ENCODE results near the gene PRKN.

PRKN gene

GRCh38 chr6:161494566-161494965 is 1233.0 kb downstream of the PRKN start:
- DNase-seq, result no peak

DNA sequence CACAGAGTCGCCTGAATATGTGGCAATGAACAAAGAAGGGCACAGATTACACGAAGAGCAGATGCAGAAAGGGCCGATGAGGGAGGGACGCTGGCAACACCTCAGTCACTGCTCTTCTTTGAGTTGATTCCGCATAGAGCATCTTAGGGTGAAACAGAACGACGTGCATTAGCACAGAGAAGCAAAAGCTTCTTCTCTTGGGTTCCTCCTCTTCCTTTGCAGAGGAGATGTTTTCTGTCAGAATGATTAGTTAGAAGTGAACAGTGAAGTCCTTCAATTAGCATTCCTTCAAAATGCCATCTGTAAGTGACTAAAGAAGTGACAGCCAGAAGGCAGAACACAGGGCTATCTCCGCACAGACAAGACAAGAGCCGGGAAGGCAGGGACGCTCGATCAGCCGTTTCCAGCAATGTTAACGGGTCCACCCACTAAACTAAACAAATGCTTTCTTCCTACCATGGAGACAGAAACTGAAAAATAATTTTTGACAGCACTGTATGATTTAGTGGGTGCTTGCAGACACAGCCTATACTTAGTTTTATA is 1233.9 kb downstream of the PRKN start:
- no peak for DNase-seq

GRCh38 chr6:161489626-161490306 is 1237.8 kb downstream of the PRKN start:
- DNase-seq, result no peak

- DNase-seq, result no peak
Measured at GRCh38 chr6:161487694-161488093, 1239.9 kb downstream of the PRKN start.

GRCh38 chr6:161487217-161487531 is 1240.4 kb downstream of the PRKN start:
- no peak for DNase-seq

DNA sequence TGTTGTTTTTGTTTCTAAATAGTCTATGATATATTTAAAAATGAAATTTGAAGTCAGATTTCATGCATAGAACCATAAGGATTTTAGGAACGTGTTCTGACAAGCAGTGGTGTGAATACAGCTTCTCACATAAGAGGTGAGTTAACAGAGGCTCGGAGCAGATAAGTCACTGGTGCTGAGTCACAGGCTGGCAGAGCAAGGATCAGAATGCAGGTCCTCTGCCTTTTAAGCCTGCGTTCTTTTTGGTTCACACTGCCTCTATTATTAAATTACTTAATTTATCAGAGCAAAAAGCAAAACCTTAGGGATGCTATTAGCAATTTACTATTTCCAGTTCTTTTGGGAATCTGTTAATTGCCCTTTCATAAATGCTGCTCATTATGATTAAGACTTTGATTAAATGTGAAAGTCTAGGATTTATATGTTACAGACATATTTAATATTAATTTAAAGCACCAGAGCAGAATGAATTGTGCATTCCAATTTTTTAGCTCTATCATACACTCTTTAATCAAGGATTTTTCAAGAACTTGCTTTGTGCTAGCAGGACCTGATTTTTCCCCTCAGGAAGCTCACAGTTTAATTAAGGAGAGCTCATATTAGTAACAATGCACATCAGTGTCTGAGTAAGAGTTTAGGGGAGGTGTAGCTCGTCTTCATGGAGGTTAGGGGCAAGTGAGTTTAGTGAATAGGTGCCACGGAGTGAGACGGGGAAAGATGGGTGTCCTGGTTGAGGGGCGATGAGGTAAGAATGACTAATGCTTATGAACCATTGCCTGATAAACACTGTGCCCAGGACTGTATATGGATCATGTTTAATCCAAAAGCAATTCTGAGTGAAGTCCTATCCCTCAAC is 1241.0 kb downstream of the PRKN start:
- no peak for DNase-seq

DNA sequence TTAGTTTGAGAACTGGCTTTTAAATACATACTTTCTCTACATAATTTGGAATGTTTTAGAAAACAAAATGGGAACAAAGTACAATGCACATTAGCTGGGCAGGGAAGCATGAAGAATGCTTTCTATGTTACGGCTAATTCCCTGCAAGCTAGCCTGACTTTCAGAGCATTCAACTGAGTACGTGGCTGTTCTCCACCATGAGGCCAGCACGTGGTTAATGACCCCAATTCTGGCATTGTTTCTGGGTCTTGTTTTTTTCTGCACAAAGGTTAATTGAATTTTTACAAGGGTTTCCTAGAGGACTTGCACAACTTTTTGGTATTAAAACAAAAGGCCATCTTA is 1245.1 kb downstream of the PRKN start:
- no peak for DNase-seq

DNA sequence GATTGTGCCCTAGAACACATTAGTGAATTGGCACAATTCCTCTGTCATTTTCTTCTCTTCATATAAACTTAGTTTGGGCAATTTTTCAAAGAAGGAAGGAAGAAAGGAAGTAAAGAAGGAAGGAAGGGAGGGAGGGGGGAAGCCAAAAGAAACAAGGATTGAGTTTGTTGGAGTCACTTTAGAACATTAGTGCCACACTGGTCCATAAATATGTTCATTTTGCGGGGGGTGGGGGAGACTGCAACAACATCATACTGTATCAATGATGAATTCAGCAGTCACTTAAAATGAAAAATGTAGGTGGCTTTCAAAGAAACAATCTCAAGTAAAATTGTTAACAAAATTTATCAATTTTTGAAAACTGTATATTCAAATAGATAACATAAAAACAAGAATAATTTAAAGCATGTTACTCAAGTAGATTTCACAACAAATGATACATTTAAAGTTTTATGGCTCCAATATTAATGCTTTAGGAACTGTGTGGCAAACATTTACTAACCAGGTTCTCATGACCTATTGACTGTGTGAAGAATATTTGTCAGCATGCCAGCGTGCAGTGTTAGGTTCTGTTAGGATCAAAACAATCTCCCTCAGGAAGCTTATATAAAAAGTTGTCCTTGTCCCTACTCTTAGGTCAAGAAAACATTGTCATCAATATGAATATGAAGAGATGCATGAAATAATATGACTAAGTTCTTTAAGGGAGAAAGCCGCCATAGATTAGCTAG is 1245.6 kb downstream of the PRKN start:
- DNase-seq, result no peak

- no peak for DNase-seq
Measured at GRCh38 chr6:161480421-161481155, 1247.0 kb downstream of the PRKN start.

GRCh38 chr6:161479376-161479775 is 1248.2 kb downstream of the PRKN start:
- no peak for DNase-seq

GRCh38 chr6:161477876-161478425 is 1249.6 kb downstream of the PRKN start:
- no peak for DNase-seq

- DNase-seq, result no peak
Measured at GRCh38 chr6:161476711-161477110, 1250.9 kb downstream of the PRKN start.

GRCh38 chr6:161465403-161465802 is 1262.2 kb downstream of the PRKN start:
- DNase-seq, result no peak

DNA sequence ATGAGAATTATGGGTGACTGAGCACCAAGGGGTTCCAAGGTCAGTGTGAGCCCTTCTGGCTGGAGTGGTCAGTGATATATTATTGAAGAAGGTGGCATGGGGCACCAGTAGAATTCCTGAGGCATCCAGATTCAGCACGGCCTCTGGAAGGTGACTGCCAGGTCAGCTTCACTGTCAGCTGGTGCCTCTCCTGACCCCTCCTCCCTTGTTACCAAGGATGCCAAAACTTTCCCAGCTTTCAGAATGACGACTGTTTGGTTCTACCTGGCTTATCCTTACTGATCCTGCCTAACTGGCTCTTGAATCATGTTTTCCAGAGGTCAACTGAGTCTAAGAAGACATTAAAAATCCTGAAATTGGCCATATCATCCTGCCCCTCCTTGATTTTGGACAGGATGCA is 1264.5 kb downstream of the PRKN start:
- no peak for DNase-seq

DNA sequence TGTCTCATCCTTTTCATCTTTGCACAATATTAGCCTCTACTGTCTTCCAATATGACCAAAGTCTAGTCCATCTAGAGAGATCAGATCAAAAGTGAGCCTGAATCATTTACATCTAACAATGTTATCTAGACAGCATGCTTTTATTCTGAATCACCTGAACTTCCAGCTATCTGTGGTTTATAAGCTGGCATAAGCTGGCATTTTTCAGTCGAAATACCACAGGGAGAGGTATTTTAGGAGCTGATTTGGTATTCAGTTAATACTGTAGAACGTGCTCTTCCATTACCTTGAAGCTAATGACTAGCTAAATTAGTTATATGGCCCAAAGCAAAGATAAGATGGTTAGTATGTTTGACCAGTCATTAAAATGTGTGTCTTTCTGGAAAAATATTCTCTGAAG is 1265.4 kb downstream of the PRKN start:
- no peak for DNase-seq

GRCh38 chr6:161459008-161459615 is 1268.5 kb downstream of the PRKN start:
- no peak for DNase-seq

DNA sequence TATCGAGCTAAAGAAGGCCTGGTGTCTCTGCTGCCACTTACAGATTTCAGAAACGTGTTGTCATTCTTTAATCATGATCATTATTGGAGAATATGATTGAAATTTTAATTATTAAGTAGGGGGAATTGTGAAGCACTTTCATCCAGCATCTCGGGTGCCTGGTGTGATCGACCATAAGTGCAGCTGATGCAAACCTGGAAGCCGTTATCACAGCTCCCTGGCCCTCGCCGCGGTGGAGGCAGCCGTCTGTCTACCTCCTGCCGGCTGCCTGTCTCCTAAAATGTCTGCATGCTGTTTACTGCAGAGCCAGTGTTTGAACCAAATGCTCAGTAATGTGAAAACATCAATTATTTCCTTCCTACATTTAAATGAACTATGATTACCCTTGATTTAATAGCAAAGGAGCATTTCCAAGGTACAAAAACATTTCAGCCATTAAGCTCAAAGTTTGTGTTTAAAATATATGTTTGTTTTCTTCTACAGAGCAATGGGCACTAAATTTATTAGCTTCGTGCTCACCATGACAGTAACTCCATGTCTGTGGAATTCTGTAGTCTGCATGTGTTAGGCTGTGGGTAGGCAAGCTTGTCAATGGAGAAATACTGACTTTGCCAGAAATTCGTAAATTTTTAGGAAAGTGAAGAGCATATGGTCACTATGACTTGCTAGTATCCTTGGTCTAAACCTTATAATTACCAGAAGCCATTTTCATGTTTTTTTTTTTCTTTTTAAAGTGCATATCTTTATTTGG is 1269.2 kb downstream of the PRKN start:
- DNase-seq, result no peak

DNA sequence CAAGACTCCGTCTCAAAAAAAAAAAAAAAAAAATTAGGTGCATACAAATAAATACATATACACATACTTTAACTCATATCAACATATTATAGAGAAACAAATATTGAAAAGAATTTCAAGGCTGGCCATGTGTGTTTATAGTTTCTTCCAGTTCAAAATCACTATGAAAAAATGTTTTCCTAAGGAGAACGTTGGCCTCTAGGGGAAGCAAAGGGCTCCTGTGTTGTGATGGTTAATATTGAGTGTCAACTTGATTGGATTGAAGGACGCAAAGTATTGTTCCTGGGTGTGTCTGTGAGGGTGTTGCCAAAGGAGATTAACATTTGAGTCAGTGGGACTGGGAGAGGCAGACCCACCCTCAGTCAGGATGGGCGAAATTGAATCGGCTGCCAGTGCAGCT is 1271.7 kb downstream of the PRKN start:
- no peak for DNase-seq

DNA sequence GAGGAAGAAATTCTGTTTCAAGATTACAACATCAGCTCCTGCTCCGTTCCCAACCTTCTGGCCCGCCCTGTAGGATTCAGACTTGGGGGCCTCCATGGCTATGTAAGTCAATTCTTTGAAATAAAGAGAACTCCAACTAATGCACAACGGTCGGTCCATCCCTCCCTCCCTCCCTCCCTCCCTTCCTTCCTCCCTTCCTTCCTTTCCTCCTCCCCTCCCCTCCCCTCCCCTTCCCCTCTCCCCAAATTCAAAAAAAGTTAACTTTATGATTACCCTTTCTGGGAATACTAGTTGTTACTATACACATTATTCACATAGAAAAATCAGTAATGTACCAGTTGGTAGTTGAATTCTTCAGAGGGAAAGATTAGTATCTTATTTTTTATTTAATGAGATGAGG is 1274.0 kb downstream of the PRKN start:
- no peak for DNase-seq

DNA sequence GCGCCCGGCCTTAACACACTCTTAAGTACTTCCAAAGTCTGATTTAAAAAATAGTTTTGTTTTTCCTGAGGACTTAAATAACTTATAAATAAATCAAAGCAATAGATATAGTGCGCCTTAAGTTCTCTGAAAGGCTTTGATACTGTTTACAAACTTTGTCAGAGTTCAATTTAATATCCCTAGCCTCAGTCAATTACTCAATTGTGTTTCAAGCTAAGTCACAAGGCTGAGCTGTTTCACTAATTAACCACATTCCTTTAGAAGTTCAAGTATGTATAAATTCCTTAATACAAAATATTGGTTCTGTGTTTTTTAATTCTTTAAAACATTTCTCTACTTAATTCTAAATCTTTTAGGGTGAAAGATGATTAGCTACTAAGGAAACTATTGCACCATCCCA is 1275.3 kb downstream of the PRKN start:
- DNase-seq, result no peak

- DNase-seq, result no peak
Measured at GRCh38 chr6:161449521-161449920, 1278.0 kb downstream of the PRKN start.

DNA sequence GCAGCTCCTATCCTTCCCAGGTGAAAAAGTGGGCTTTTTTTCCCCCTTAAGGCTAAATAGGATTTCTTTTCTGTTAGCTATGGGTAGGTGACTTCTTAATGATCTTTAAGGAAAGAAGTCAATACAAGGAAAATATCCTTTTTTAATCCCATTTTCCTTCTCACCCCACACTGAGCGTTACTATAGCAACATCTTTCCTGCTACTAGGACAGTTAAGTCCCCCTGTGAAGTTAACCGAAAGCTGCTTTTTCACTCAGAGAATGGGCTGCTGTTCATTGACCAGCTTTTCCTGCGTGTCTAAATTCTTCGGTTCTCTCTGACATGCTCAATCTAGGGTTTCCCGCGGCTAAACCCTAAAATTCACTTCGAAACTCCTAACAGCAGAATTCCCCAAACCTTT is 1280.6 kb downstream of the PRKN start:
- DNase-seq, result no peak

Measured in CD4-positive, alpha-beta T cell treated with Interleukin-12 subunit alpha and Interleukin-12 subunit beta, for 1 hour (primary cell).